SH-SY5Y (cell line): ENCODE measurements around the gene STAT4.

Source experiments
- GATA2 ChIP-seq: IDR thresholded peaks from 2 replicates; pipeline ENCODE4 v1.6.1; 2011; ENCODE audit warnings: mild to moderate bottlenecking, low read depth, low read length
- GATA3 ChIP-seq: IDR thresholded peaks from 2 replicates; pipeline ENCODE4 v1.6.1; 2011; ENCODE audit warnings: low read depth, mild to moderate bottlenecking, low read length, moderate library complexity

Gene STAT4

DNA sequence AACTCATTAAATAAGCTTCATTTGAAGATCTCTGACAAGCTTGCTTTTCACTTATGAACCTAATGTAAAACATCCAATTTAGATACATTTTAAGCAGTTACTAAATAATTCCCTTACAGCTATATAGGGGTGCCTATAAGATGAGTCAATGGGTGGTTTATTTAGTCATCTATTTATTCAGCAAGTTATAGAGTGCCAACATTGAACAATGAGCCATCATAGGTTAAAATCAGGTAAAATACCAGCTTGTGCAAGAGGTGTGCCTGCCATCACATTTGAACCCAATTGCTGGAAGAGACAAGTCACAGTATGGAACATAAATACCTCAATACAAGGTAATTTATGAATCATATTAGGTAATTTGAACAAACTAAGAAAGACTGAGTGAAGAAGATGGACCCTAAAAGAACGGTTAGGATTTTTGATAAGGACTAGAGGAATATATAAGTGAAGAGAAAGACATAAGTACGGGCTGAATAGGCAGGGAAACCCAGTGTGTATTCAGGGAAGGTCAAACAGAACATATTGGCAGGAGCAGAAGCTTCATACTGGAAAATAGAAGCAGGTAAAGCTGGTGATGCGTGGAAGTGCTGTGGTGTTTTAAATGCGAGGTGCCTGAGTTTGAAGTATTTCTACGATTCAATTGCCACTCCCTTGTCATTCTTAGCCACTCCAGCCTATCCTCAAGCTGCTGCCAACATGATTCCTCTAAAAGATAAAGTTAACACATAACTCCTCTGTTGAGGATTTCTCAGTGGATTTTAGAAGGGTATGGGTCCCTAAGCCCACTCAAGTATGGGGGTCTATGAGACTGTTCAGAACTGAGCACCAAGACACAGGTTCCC, 18.9 kb upstream of the STAT4 start:
- TF ChIP-seq GATA3 = no peak
- TF ChIP-seq GATA2 = no peak

DNA sequence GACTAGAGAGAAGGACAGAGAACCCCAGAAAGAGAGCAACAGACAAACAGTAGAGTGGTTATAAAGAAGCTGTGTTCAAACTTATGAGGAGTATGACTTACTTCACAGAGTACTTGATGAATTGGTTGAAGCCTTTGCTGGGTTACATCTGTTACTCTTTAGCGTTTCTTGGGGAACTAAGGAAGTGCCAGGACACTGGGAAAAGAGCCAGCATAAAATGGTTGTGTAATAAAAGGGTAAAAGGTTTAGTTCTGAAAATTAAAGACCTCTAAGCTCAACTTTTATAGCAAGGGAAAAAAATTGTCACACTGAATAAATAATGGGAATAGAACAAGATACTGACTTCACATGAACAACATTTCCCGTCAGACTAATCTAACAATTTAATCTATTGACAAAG, 17.0 kb upstream of the STAT4 start:
- no peak for TF ChIP-seq GATA2

DNA sequence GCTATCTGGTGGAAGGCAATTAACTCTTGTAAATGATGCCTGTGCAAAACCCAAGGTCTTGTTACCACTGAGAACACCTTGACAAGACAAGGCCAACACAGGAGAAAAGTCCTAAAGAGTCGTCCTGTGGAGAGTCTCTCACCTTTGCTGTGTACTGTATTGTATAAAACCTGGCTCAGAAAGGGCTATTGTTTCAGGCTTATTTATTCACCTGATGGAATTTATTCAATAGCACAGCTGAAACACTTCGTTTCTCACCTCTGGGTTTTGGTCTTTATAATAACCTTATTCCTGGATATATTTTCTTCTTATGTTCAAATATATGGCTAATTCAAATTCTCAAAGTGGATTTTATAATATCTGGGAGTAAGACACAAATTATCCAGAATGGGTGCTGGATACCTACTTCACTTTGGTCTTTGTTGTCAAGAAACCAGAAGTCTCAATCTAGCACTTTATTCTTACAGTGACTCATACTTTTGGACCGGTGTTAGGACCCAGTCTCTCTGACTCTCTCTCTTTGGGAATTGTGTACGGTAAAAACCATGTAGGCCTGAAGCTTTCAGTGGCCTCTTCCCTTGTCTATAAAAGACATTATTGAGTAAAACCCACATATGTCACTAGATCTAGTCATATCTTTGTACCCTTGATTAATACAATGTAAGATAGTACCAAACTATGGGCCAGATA, 16.1 kb upstream of the STAT4 start:
- TF ChIP-seq GATA3 (no peak), GATA2 (no peak)

DNA sequence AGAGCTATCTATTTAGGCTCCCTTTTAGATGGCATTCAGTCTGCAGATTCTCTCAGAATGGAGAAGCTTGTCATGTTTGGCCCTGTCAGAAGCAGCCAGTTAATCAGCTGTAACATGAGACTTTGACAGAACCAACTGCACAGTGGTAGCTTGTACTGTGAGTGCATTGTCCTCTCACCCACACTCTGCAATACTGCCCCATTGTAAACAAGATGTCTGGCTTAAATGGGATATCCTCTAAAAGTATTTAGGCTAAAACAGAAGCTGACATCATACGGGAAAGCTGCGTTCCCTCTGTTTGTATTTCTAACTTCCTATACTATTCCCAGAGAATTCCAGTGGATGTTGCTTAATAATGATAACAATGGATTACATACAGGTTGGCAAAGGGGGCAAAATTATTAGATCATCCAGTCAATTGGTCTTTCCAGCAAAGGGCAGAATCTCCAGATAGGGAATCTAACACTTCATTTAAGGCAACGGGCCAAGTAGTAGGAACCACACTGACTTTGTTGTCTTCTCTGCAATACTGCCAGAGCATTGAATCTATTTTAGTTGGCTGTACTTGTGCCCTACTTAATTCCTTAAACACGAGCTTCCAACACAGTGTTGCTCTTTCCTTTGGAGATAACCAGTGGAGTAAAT, 15.4 kb upstream of the STAT4 start:
- no peak for TF ChIP-seq GATA3
- TF ChIP-seq GATA2 = no peak

DNA sequence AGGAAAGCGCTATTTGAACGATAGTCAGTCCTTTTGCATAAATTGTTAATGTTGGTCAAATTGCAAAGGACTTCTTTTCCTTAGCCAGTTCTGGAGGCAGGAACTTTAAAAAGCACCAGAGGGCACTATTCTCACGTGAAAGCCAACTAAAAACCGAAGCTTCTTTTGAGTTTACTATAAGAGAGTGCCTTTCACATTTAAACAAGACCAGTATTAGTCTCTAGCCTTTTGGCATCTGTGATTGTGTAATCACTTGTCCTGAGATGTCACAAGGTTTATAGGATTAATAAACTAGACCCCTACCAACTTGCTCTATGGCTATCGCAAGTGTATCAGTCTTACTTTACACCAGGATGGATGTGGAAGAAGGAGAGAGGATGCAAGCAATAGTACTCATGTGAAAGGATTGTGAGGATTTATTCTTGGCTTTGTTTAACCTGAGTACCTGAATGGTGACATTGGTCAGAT, 14.4 kb upstream of the STAT4 start:
- no peak for TF ChIP-seq GATA2
- TF ChIP-seq GATA3 = no peak

DNA sequence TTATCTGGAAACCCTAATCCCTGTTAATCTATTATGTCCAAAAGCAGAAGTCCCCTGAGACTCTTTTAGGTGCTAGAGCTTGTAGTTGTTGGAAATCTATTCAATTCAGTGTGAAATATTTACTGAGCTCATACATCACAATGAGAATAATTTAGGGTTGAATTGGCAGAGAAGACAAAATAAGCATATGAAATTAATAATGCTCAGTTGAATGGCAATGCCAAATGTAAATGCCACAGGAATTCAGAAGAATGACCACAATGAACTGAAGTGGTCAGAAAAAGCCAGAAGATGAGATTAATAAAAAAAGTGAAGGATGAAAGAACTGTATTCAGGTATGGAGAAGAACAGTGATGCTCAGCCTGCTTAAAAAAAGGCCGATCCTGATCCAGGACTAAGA, 8.0 kb upstream of the STAT4 start:
- TF ChIP-seq GATA3 (no peak), GATA2 (no peak)

DNA sequence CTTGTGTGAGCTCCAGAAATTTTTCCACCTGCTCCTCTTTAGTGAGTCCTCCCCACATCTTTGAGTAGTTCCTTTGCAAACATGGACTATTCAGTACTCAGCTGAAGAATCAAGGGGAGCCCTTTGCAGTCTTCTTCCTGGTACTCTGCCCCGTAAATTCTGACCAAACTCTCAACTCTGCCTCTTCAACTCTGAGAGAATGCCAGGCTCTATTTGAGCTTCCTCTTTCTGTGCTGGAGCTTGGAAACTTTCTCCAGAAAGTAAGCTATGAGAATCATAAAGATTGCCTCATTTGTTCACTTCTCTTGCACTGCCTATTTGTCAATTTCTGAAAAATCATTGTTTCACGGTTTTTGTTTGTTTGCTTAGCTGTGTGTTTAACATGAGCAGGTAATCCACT, 7.4 kb upstream of the STAT4 start:
- TF ChIP-seq GATA2 (no peak), GATA3 (no peak)

DNA sequence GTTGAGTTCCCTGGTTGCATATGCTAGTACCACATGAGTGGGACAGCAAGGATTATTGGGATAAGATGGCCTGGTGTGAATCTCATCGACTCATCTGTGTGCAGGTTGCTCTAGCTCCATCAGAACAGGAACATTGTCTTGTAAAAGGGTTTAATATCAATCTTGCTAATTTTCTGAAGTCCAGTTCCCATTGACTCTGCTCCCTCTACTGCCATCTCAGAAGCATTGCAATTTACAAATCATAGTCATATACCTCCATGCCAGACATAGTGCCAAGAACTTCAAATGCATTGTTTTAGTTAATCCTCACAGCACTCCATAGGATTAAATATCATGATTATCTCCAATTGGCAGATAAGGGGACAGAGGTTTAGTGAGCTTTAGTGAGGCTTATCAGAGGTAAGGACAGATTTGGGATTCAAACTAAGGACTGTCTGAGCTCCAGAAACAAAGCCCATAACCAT, 4.8 kb upstream of the STAT4 start:
- TF ChIP-seq GATA2 (no peak), GATA3 (no peak)

DNA sequence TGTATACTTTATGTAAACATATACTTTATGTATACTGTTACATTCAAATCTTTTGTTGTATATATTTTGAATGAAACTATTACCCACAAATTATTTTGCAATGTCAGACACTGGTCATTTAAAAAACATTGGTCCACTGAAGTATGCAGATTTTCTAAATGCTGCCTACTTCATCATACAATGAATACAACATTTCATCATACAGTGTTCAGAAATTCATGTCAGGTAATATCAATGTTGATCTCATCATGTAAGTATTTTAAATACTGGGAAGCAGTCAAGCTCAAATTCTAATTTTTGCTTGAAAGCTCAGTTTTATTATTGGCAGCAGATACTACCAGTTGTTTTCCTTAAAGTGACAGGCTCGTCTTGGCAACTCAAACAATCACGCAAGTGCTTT, 2.9 kb upstream of the STAT4 start:
- no peak for TF ChIP-seq GATA2
- TF ChIP-seq GATA3 = no peak

DNA sequence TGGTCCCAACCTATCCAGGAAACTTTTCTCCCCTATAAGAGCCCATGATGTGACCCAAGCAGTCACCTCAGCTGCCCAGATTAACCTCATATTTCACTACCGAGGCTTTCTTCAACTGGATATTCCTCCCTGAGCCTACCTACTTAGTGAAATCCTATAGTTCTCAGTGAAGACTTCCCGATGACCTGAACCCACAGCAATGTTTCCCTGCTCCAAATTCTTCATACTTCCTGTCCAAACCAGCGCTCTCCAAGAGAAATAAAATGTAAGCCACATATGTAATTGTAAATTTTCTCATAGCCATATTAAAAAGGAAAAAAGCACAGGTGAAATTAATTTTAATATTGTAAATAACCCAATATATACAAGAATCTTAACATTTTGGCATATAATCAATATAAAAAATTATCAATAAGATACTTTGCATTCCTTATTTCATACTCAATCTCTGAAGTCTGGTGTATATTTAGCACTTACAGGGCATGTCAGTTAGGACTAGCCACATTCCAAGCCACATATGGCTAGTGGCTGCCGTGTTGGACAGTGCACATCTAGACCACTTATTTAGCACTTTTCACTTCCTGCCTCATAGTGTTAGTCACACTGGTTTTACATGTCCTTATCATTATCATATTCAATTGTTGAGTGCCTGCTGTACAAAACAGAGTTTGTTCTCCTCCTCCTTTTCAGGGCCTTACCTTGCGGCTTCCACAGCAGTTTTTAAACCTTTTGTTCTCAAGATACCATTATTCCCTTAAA, 1.9 kb upstream of the STAT4 start:
- TF ChIP-seq GATA2 (no peak), GATA3 (no peak)

DNA sequence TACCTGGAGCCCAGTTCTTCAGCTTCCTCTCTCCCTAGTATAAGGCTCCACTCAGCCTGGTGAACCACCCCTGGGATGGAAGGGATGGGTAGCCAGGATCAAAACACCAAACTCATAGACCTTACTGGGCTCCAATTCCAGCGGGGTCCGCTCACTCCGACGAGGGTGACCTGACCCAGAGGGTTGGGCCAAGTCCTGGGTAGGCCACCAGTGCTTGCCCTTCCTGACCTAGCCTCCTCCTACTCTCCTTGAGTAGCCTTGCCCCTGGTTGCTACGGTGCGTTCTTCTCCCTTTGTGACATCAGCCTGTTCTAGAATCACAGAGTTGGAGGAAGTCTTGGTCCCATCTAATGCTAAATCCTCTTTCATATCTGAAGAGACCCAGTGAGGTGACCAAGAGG, 537 bp upstream of the STAT4 start:
- no peak for TF ChIP-seq GATA3
- TF ChIP-seq GATA2 = no peak

DNA sequence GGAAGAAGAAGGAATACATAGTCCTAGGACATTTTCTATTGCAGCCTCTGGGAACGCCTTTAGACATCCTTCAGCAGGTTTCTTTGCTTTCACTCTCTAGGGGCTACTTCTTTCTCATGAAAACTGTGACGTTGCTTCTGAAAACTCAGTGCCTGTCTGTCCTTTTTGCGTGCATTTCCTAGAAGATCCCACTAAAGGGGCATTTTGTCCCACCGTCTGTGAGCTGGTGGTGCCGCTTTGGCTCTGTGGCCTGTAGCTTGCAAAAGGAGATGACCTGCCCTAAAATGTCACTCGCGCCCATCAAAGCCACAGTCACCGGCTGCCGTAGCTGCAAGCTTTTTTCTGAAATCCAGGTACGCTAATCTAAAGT, 579 bp downstream of the STAT4 start:
- TF ChIP-seq GATA2 = no peak
- TF ChIP-seq GATA3 = no peak

DNA sequence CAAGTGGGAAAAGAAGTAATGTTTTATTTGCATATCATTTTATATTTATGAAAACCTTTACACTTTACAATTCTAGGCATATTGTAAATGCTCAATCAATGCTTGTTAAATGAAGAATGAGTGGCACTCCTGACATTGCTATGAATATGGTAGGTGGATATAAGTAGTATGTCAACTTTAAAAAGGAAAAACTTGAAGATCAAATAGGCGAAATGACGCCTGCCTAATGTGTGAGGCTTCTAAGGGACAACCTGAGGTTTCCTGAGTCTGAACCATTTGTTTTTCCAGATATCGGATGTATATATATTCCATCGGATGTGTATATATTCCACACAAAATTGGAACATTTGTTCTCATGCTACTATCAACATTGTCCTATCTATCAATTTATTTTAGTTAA, 1.4 kb downstream of the STAT4 start:
- no peak for TF ChIP-seq GATA2
- TF ChIP-seq GATA3 = no peak

DNA sequence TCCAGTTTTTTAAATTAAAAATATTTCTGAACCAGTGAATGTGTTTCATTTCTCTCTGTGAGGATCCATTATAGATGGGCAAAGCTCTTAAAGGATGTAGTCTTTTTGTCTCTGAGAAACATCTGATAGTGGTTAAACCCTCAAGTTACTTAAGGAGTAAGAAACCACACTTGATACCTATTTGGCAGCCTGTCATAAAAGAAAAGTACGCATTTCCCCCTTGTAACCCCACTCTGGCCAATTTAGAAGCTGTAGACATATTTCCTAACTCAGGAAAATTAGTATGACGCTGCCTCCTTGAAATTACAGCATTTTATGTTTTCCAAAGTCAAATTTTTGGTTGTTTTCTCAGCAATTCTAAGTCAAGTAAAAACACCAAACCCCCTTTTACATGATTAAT, 2.0 kb downstream of the STAT4 start:
- TF ChIP-seq GATA3 = no peak
- no peak for TF ChIP-seq GATA2

DNA sequence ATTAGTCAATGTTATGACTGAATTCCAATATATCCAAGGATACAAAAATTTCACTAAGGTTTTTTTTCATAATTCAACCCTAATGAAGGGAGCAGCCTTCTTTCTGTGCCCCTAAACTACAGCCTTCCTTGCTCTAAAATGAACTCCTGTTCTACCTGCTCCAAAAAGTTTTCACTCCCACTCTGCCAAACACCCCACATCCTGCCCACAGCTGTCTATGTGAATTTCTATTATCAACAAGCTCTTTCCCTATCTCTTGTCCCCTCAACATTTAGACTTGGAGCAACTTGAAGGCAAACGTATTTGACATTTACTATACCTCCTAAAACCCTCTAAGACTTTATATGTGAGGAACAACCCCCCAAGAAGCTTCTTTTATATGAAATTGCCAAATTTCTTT, 2.5 kb downstream of the STAT4 start:
- TF ChIP-seq GATA2 (no peak), GATA3 (no peak)
